VCaP (cell line): ENCODE results near the gene RHO.

Experiments
- H3K27ac ChIP-seq: fragments of 450-650 bp; 2 replicates; pipeline ENCODE4 v1.5.1; 2017
- CTCF ChIP-seq: fragments of 450-650 bp; conservative IDR thresholded peaks from 2 replicates; pipeline ENCODE4 v1.5.1; 2017; ENCODE audit warnings: mild to moderate bottlenecking, moderate library complexity

RHO gene

GRCh38 chr3:129518038-129518561, 10.3 kb upstream of the RHO start:
- no peak overlapping the region for H3K27ac ChIP-seq
- no peak for TF ChIP-seq CTCF

GRCh38 chr3:129518581-129518980, 9.9 kb upstream of the RHO start:
- no peak overlapping the region for H3K27ac ChIP-seq
- no peak for TF ChIP-seq CTCF

- no peak overlapping the region for H3K27ac ChIP-seq
- TF ChIP-seq CTCF, result no peak
Measured at GRCh38 chr3:129519449-129519848, 9.0 kb upstream of the RHO start.

GRCh38 chr3:129519896-129520715, 8.3 kb upstream of the RHO start:
- H3K27ac ChIP-seq, result no peak overlapping the region
- TF ChIP-seq CTCF, result no peak

GRCh38 chr3:129520960-129521359, 7.5 kb upstream of the RHO start:
- no peak for TF ChIP-seq CTCF
- no peak overlapping the region for H3K27ac ChIP-seq

GRCh38 chr3:129521611-129522010, 6.8 kb upstream of the RHO start:
- TF ChIP-seq CTCF, result no peak
- H3K27ac ChIP-seq, result no peak overlapping the region

GRCh38 chr3:129522953-129523352, 5.5 kb upstream of the RHO start:
- no peak overlapping the region for H3K27ac ChIP-seq
- TF ChIP-seq CTCF, result no peak
